ENCODE measurements around the gene CUL7. TPM values are rescaled to one million over a fixed set of nuclear protein-coding genes. Genes with fewer than 3 reads are reported as not detected.

CUL7 gene
- total RNA-seq, 1 experiment from 2014 or later, result 20.8 TPM

- TF ChIP-seq ATF6 (CRISPR knock-in tag; IDR thresholded peaks at IDR 0.05), result no peak
- 0 out of 2 replicates have a peak, but pooled peaks have one; percentile 60 for TF ChIP-seq ARID4B (CRISPR knock-in tag; IDR thresholded peaks at IDR 0.05; ENCODE audit: borderline replicate concordance)
- TF ChIP-seq ATF1 (CRISPR knock-in tag; IDR thresholded peaks at IDR 0.05), result no peak
- peak; percentile 80 for TF ChIP-seq USF2 (CRISPR knock-in tag; IDR thresholded peaks at IDR 0.05)
- no peak for TF ChIP-seq ZNF425 (CRISPR knock-in tag; conservative IDR thresholded peaks at IDR 0.05)
- no peak for TF ChIP-seq STAT6 (CRISPR knock-in tag; conservative IDR thresholded peaks at IDR 0.05; ENCODE audit: low read depth)
- TF ChIP-seq ZBTB43 (CRISPR knock-in tag; IDR thresholded peaks at IDR 0.05), result no peak
- no peak for TF ChIP-seq ZBTB21 (CRISPR knock-in tag; IDR thresholded peaks at IDR 0.05; ENCODE audit: borderline replicate concordance)
- no peak for TF ChIP-seq ZNF416 (CRISPR knock-in tag; IDR thresholded peaks at IDR 0.05)
- no peak for TF ChIP-seq AR (CRISPR knock-in tag; IDR thresholded peaks at IDR 0.05)
- no peak for TF ChIP-seq ZNF281 (CRISPR knock-in tag; IDR thresholded peaks at IDR 0.05)
- no peak; the same call in 1 of the 2 replicates for TF ChIP-seq TEAD4 (CRISPR knock-in tag; IDR thresholded peaks at IDR 0.05)
- TF ChIP-seq ZNF263 (CRISPR knock-in tag; IDR thresholded peaks at IDR 0.05; ENCODE audit: low read depth), result no peak
- TF ChIP-seq CREM (CRISPR knock-in tag; IDR thresholded peaks at IDR 0.05), result 0 out of 2 replicates have a peak, but pooled peaks have one; percentile 21
- no peak for TF ChIP-seq ERG (CRISPR knock-in tag; IDR thresholded peaks at IDR 0.05)
- no peak for TF ChIP-seq MXD4 (CRISPR knock-in tag; IDR thresholded peaks at IDR 0.05; ENCODE audit: borderline replicate concordance)
Observed at GRCh38 chr6:43013843-43014433, 39.7 kb downstream of the CUL7 start, which contains the start of the genes KLHDC3 and MEA1 (continued).
